GM23248 (cell line): ENCODE results near the gene PARD3B.

ENCODE experiments used
- EZH2 ChIP-seq: fragments of 200-600 bp; sonication (generic); IDR thresholded peaks from 2 replicates; pipeline ENCODE4 v1.6.1; 2018; ENCODE audit warnings: antibody characterized with exemption, mild to moderate bottlenecking; ENCODE audit not compliant: insufficient read depth, poor library complexity, severe bottlenecking
- EZH2phosphoT487 ChIP-seq: fragments of 200-600 bp; sonication (generic); IDR thresholded peaks from 2 replicates; pipeline ENCODE4 v1.6.1; 2018; ENCODE audit warnings: antibody characterized with exemption, moderate library complexity, mild to moderate bottlenecking, low read depth; ENCODE audit not compliant: insufficient read depth

DNA sequence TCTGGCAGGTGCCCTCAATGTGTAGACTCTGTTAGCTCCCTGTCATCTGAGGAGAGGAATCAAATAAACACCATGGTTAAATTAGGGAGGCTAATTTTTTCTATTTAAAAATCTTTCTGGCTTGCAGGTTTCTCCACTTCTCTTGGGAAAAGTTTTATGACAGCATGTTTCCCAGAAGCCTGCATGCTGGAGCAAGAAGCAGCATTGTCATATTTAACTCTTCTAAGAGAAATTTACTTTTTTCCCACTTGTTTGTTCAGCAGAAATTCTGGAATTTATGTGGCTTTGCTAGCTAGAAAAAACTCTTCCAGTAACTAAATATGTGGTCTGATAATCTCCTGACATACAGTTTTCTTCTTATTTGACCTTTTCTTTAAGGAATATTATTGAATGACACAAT lies 230.5 kb downstream of the PARD3B start:
- TF ChIP-seq EZH2, result no peak
- no peak for TF ChIP-seq EZH2phosphoT487
